Measurements from ENCODE around the gene SAMD4B. TPM values are rescaled to one million over a fixed set of nuclear protein-coding genes. Genes with fewer than 3 reads are reported as not detected.

The SAMD4B gene
- total and polyA plus RNA-seq, 9 of the 15 experiments (the other 6 are each of a cell fraction or from before 2014, with no cell fraction given) = 3.4 to 90.5 (median 38.0) TPM

DNA sequence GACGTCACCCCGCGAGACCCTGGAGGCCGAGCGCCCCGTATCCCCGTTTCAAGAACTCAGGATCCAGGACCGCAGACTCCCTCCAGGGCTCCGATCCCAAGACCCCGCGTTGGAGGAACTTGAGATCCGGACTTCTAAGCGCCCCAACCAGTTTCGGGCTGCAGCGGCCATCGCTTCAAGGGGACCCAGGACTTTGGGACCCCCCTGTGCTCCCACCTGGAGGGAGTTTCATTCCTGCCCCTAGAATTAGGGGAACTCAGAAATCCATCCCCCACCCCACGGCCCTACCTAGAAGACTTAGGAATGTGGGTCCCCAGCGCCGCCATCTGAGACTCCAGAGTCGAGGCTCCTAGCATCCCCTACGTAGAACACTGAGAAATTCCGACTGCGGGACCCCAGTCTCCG is 70.6 kb downstream of the SAMD4B start (continued):
- TF ChIP-seq PHB2 (IDR thresholded peaks at IDR 0.05; ENCODE audit: low read depth) (no peak), ZNF165 (CRISPR knock-in tag; IDR thresholded peaks at IDR 0.05; ENCODE audit: borderline replicate concordance) (0 out of 2 replicates have a peak, but pooled peaks have one; percentile 45), ZNF444 (CRISPR knock-in tag; IDR thresholded peaks at IDR 0.05) (no peak), ARID1B (IDR thresholded peaks at IDR 0.05) (0 out of 2 replicates have a peak, but pooled peaks have one; percentile 6), BRD9 (IDR thresholded peaks at IDR 0.05; ENCODE audit: low read depth, partially characterized antibody) (peak; percentile 6), ZNF133 (CRISPR knock-in tag; IDR thresholded peaks at IDR 0.05) (no peak), ZEB2 (IDR thresholded peaks at IDR 0.05) (0 out of 2 replicates have a peak, but pooled peaks have one; percentile 31), SIN3B (IDR thresholded peaks at IDR 0.05; ENCODE audit: low read depth) (peak; percentile 6; the same call in 1 of the 2 replicates), ARHGAP35 (IDR thresholded peaks at IDR 0.05; ENCODE audit: partially characterized antibody) (no peak), PCBP1 (IDR thresholded peaks at IDR 0.05; ENCODE audit: low read depth, low read length, poor library complexity, severe bottlenecking) (no peak), TBP (optimal IDR thresholded peaks at IDR 0.05; ENCODE audit: low read depth, low read length) (no peak), PHF8 (IDR thresholded peaks at IDR 0.05; ENCODE audit: borderline replicate concordance, low read length) (peak; percentile 29; the same call in 1 of the 2 replicates), CBFA2T2 (conservative IDR thresholded peaks at IDR 0.05) (no peak), SP1 (CRISPR knock-in tag; IDR thresholded peaks at IDR 0.05) (no peak), ZFX (CRISPR knock-in tag; IDR thresholded peaks at IDR 0.05) (peak; percentile 39; the same call in 1 of the 2 replicates), JUN (IDR thresholded peaks at IDR 0.05; ENCODE audit: borderline replicate concordance, low read depth, low read length) (no peak), JUN (CRISPR knock-in tag; IDR thresholded peaks at IDR 0.05; ENCODE audit: borderline replicate concordance) (0 out of 2 replicates have a peak, but pooled peaks have one; percentile 38), ZNF121 (CRISPR knock-in tag; conservative IDR thresholded peaks at IDR 0.05) (no peak), RBFOX2 (IDR thresholded peaks at IDR 0.05; ENCODE audit: low read depth, low read length) (peak; percentile 64)
- TF ChIP-seq, protein P1, sequence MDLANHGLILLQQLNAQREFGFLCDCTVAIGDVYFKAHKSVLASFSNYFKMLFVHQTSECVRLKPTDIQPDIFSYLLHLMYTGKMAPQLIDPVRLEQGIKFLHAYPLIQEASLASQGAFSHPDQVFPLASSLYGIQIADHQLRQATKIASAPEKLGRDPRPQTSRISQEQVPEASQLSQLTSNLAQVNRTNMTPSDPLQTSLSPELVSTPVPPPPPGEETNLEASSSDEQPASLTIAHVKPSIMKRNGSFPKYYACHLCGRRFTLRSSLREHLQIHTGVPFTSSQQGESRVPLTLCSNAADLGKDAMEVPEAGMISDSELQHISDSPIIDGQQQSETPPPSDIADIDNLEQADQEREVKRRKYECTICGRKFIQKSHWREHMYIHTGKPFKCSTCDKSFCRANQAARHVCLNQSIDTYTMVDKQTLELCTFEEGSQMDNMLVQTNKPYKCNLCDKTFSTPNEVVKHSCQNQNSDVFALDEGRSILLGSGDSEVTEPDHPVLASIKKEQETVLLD (IDR thresholded peaks at IDR 0.05) = 0 out of 2 replicates have a peak, but pooled peaks have one; percentile 10
- TF ChIP-seq, protein P2, sequence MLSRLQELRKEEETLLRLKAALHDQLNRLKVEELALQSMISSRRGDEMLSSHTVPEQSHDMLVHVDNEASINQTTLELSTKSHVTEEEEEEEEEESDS (CRISPR knock-in tag; IDR thresholded peaks at IDR 0.05) = no peak
- TF ChIP-seq, protein P3, sequence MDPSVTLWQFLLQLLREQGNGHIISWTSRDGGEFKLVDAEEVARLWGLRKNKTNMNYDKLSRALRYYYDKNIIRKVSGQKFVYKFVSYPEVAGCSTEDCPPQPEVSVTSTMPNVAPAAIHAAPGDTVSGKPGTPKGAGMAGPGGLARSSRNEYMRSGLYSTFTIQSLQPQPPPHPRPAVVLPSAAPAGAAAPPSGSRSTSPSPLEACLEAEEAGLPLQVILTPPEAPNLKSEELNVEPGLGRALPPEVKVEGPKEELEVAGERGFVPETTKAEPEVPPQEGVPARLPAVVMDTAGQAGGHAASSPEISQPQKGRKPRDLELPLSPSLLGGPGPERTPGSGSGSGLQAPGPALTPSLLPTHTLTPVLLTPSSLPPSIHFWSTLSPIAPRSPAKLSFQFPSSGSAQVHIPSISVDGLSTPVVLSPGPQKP (CRISPR knock-in tag; IDR thresholded peaks at IDR 0.05) = no peak
- TF ChIP-seq, protein P4, sequence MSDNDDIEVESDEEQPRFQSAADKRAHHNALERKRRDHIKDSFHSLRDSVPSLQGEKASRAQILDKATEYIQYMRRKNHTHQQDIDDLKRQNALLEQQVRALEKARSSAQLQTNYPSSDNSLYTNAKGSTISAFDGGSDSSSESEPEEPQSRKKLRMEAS (CRISPR knock-in tag; IDR thresholded peaks at IDR 0.05) = peak; percentile 24; the same call in 1 of the 2 replicates

All from K562 (cell line).